ACC112 (cell line): ENCODE measurements around the gene ZNF341.

Experiments
- H2AFZ ChIP-seq: fragments of 200-600 bp; sonication (generic); one replicate; pipeline ENCODE4 v1.6.0; 2017; ENCODE audit warnings: antibody characterized with exemption, low read length; ENCODE audit not compliant: unreplicated experiment
- H3K27ac ChIP-seq: fragments of 200-600 bp; sonication (generic); 2 replicates; pipeline ENCODE4 v1.5.1; 2014; ENCODE audit warnings: low read depth, mild to moderate bottlenecking, antibody characterized with exemption, low read length, moderate library complexity
- H3K27me3 ChIP-seq: fragments of 200-600 bp; sonication (generic); 2 replicates; pipeline ENCODE4 v1.6.1; 2014; ENCODE audit warnings: mild to moderate bottlenecking, antibody characterized with exemption, low read length, moderate library complexity, mixed read lengths; ENCODE audit not compliant: insufficient read depth
- H3K36me3 ChIP-seq: fragments of 200-600 bp; sonication (generic); 2 replicates; pipeline ENCODE4 v1.6.1; 2016; ENCODE audit warnings: mild to moderate bottlenecking, antibody characterized with exemption, low read length, moderate library complexity, mixed read lengths; ENCODE audit not compliant: insufficient read depth
- H3K4me1 ChIP-seq: fragments of 200-600 bp; sonication (generic); one replicate; pipeline ENCODE4 v1.6.1; 2016; ENCODE audit warnings: low read length, mixed read lengths; ENCODE audit not compliant: insufficient read depth, unreplicated experiment, control insufficient read depth
- H3K4me3 ChIP-seq: fragments of 200-600 bp; sonication (generic); 2 replicates; pipeline ENCODE4 v1.5.1; 2014; ENCODE audit warnings: mild to moderate bottlenecking, low read depth, low read length
- H3K79me2 ChIP-seq: fragments of 200-600 bp; sonication (generic); one replicate; pipeline ENCODE4 v1.6.0; 2016; ENCODE audit warnings: low read length; ENCODE audit not compliant: control insufficient read depth, unreplicated experiment, insufficient read depth

The ZNF341 gene

GRCh38 chr20:33731693-33732165 is at the start of gene ZNF341:
Gene ZNF341 (plus strand): TSS chr20:33731996. CDS start chr20:33732022, 26 bp downstream.
- Histone ChIP-seq H3K27me3 (no peaks in the 10 kb centered on the region), H3K4me3 (peak within 1 kb of the TSS; percentile 84), H3K79me2 (no peaks in the 10 kb centered on the region), H3K4me1 (peaks cover 18% of the 10 kb centered on the region), H2AFZ (peak within 1 kb of the TSS; percentile 81), H3K36me3 (peaks cover 4% of the 10 kb centered on the region; the same call in 1 of the 2 replicates), H3K27ac (peak within 1 kb of the TSS; percentile 15)

DNA sequence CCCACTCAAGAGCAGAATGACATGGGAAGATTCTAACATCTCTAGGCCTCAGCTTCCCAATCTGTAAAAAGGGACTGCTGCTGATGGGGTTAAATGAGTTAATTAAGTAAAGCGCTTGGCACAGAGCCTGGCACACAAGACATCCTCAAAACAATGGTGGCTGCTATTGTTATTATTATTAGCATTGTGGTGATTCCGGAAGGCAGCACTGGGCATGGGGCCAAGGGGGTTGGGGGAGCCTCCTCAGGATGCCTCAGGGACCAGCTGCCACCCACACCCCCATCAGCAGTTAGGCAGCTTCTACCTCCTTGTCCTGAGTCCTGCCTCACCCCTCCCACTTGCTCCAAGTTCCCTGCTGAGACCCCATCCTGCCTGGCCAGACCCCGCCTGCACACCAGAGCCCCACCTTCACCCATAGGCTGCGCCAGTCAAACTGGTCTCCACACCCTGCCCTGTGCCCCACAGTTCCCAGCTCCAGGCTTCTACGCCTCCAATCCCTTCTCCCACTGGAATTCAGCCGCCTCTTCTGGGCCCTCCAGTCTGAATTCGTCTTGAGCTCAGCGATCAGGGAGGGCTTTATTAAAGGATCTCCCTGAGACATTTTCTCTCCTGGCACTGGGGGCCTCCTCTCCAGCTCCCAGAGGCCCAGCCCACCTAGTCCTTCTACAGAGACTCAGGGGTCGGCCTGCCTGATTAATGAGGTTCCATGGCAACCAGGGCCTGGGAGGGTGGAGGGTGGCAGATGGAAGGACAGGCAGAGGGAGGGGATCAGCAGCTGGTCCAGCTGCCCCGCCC is 47.1 kb upstream of the ZNF341 start:
- Histone ChIP-seq H3K79me2 (peaks cover 30% of the 10 kb centered on the region), H3K4me1 (peaks cover 54% of the 10 kb centered on the region), H2AFZ (no peak overlapping the region), H3K4me3 (peak overlapping the region; percentile 91), H3K27me3 (no peaks in the 10 kb centered on the region), H3K27ac (no peak overlapping the region), H3K36me3 (no peaks in the 10 kb centered on the region)

- Histone ChIP-seq H3K27ac (peak overlapping the region; percentile 45; the same call in 1 of the 2 replicates), H3K4me1 (peaks cover 58% of the 10 kb centered on the region)
Measured at GRCh38 chr20:33685328-33686099, 46.3 kb upstream of the ZNF341 start.

DNA sequence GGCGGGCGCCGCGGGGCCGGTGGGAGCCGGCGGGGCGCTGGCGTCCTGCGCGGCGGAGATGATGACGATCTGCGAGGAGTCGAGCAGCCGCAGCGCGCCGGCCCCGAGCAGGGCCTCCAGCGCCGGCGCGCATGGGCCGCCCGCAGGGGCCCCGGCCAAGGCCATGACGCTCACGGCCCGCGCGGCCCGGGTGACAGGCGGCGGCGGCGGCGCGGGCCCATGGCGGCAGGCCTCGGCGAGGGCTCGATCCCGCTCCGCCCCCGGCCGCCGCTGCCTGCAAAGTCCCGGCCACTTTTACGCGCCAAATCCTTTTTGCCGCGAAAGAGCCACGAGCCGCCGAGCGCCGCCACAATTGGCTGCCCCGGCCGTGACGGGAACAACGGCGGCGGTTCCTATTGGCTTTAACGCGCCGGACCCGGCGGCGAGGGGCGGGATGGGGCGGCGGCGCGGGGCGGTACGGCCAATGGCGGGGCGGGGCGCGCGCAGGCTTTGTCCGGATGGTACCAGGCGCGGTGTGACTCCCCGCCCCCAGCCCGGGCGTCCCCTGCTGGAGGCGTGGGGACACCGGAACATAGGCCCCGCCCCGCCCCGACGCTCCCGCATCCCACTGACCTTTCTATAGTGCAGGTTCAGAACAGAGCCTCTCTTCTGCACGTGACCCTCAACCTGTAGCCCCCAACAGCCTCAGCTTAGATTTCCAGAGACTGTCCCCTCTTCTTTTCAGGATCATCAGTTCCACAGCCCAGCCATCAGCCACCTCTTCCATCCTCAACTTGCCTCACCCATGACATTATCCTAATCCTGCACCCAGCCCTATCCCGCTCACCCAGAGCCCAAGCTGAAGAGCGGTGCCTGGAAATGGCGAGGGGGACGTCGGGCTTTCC is 45.5 kb upstream of the ZNF341 start, which contains the start of gene E2F1:
Gene E2F1 (minus strand): TSS at position 286 of the 884 bp plus-strand sequence. CDS start 121 bp downstream, at position 165.
- Histone ChIP-seq H3K27ac (peak within 1 kb of the TSS; percentile 45; the same call in 1 of the 2 replicates), H3K27me3 (no peaks in the 10 kb centered on the region), H3K4me1 (peaks cover 54% of the 10 kb centered on the region), H2AFZ (peak within 1 kb of the TSS; percentile 51), H3K79me2 (peaks cover 30% of the 10 kb centered on the region), H3K4me3 (peak within 1 kb of the TSS; percentile 91), H3K36me3 (no peaks in the 10 kb centered on the region)

More at GRCh38 chr20:33685328-33686099, 46.3 kb upstream of the ZNF341 start:
- Histone ChIP-seq H3K4me3 (peak overlapping the region; percentile 91), H3K79me2 (peaks cover 30% of the 10 kb centered on the region), H3K36me3 (no peaks in the 10 kb centered on the region), H3K27me3 (no peaks in the 10 kb centered on the region), H2AFZ (peak overlapping the region; percentile 51)

DNA sequence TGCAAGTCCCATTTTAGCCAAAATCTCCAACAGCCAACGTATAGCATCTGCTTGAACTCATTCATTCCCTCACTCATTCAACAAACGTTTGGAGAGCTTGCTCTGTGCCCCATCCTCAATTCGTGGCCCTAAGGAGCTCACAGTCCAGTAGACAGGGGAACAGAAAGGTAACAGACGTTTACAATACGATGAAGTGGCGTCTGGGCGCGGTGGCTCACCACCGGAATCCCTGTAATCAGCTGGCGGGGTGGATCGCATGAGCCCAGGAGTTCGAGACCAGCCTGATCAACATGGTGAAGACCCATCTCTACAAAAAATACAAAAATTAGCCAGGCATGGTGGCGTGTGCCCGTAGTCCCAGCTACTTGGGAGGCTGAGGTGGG is 44.8 kb upstream of the ZNF341 start:
- H3K27me3 ChIP-seq, result no peaks in the 10 kb centered on the region

DNA sequence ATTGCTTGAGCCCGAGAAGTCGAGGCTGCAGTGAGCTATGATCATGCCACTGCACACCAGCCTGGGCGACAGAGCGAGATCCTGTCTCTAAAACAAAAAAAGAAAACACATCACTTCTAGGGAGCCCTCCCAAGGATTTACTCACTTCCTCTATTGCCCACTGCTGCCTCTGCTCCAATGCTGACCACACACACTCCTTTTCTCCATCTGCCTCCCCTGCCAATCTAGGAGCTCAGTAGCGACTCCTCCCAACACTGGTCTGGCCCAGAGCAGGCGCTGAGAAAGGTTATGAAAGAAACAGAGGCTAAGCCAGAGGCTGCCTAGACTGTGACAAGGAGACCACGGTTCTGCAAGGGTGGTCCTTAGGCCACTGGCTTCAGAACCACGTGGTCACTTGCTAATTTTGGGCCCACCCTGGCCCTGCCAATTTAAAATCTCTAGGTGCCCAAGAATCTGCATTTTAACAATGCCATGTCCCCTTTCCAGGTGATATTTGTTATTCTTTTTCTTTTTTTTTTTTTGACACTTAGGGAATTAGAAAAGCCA is 44.4 kb upstream of the ZNF341 start:
- H3K27me3 ChIP-seq, result no peaks in the 10 kb centered on the region
- peaks cover 49% of the 10 kb centered on the region for H3K4me1 ChIP-seq
- H2AFZ ChIP-seq, result no peak overlapping the region
- no peak overlapping the region for H3K4me3 ChIP-seq
- H3K79me2 ChIP-seq, result peaks cover 21% of the 10 kb centered on the region
- H3K36me3 ChIP-seq, result no peaks in the 10 kb centered on the region
- H3K27ac ChIP-seq, result 0 out of 2 replicates have a peak overlapping the region, but pooled peaks have one; percentile 27

More for the DNA sequence above, 44.8 kb upstream of the ZNF341 start:
- Histone ChIP-seq H3K4me1 (peaks cover 52% of the 10 kb centered on the region), H3K4me3 (peak overlapping the region; percentile 40), H3K79me2 (peaks cover 25% of the 10 kb centered on the region), H3K36me3 (no peaks in the 10 kb centered on the region), H2AFZ (peak overlapping the region; percentile 26), H3K27ac (peak overlapping the region; percentile 27; the same call in 1 of the 2 replicates)

DNA sequence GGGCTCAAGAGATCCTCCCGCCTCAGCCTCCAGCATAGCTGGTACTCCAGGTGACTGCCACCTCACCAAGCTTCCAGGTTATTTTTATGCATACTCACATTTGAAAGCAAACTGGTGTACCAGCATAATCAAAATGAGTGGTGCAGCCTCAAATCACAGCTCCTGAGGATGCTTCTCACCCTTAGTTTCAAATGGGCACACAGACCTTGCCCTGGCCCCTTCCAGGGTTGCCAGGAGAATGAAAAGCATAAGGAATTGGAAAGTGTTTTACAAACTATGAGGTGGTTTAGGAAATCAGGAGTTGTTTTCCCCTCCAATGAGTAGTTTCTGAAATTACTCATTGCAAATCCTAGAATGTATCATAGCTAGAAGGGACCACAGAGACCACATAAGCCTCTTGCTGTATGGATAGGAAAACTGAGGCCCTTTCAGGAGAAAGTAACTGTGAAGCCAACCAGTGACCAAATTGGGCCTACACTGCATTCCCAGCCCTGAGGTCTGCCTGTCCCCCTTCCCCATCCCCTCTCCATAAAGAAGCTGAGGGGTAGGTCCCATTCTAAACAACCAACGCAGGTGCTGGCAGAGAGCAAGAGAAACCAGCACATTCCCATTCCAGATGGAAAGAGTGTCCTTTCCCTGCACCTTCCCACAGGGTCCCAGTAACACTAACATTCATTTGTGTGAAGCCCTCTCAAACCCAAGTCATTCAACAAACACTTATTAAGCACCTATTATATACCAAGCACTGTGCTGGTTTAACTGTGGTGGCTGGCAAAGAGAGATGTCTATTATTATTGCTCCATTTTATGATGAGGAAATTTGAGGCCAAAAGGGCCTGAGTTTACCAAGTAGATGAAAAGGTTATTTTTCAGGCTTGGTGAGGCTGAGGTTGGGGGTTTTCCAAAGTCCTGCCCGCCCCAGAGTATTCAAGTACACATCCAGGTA is 43.5 kb upstream of the ZNF341 start:
- no peak overlapping the region for H3K4me3 ChIP-seq
- peaks cover 47% of the 10 kb centered on the region for H3K4me1 ChIP-seq
- H3K27me3 ChIP-seq, result no peaks in the 10 kb centered on the region
- H3K36me3 ChIP-seq, result no peaks in the 10 kb centered on the region
- H3K79me2 ChIP-seq, result peaks cover 19% of the 10 kb centered on the region
- H2AFZ ChIP-seq, result no peak overlapping the region
- no peak overlapping the region for H3K27ac ChIP-seq

- peaks cover 45% of the 10 kb centered on the region for H3K4me1 ChIP-seq
- H3K27me3 ChIP-seq, result no peaks in the 10 kb centered on the region
- no peak overlapping the region for H3K4me3 ChIP-seq
- H2AFZ ChIP-seq, result no peak overlapping the region
- no peaks in the 10 kb centered on the region for H3K36me3 ChIP-seq
- no peak overlapping the region for H3K27ac ChIP-seq
- H3K79me2 ChIP-seq, result peaks cover 17% of the 10 kb centered on the region
Measured at GRCh38 chr20:33688938-33689424, 42.8 kb upstream of the ZNF341 start.

- Histone ChIP-seq H3K27ac (peak overlapping the region; percentile 33), H3K27me3 (no peaks in the 10 kb centered on the region), H3K4me1 (peaks cover 40% of the 10 kb centered on the region)
Measured at GRCh38 chr20:33689493-33689892, 42.3 kb upstream of the ZNF341 start.

More at GRCh38 chr20:33689493-33689892, 42.3 kb upstream of the ZNF341 start:
- H3K4me3 ChIP-seq, result peak overlapping the region; percentile 1; the same call in 1 of the 2 replicates
- H3K36me3 ChIP-seq, result no peaks in the 10 kb centered on the region
- H3K79me2 ChIP-seq, result peaks cover 12% of the 10 kb centered on the region
- no peak overlapping the region for H2AFZ ChIP-seq
